RWPE2 (cell line): ENCODE measurements around the gene EFCAB14.
"Not testable (repeated sequence)": the region's sequence is repeated elsewhere in the genome, so short reads cannot be mapped to it uniquely, and the experiment has no call there.

Experiments used
- ATAC-seq: fragments of 200-7000 bp; cut with Tn5 transposase; 3 replicates; pipeline ENCODE4 v1.9.1; 2021; ENCODE audit warnings: low read depth
- DNase-seq: peaks from one replicate; pipeline ENCODE4 v3.0.0-alpha.2; 2020; ENCODE audit warnings: low spot score
- H3K27ac ChIP-seq: fragments of 450-650 bp; 2 replicates; pipeline ENCODE4 v1.5.1; 2017; ENCODE audit warnings: mild to moderate bottlenecking; ENCODE audit not compliant: poor library complexity, severe bottlenecking
- H3K27me3 ChIP-seq: fragments of 250-450 bp; sonication (Bioruptor Pico); 2 replicates; pipeline ENCODE4 v1.5.1; 2021; ENCODE audit warnings: mild to moderate bottlenecking, moderate library complexity; ENCODE audit not compliant: insufficient read depth, poor library complexity, severe bottlenecking
- H3K36me3 ChIP-seq: fragments of 250-450 bp; sonication (Bioruptor Pico); 2 replicates; pipeline ENCODE4 v1.5.1; 2020; ENCODE audit warnings: low read depth, mild to moderate bottlenecking, moderate library complexity
- H3K4me1 ChIP-seq: fragments of 250-450 bp; sonication (Bioruptor Pico); 2 replicates; pipeline ENCODE4 v1.5.1; 2021; ENCODE audit warnings: mild to moderate bottlenecking, moderate library complexity; ENCODE audit not compliant: insufficient read depth, poor library complexity, severe bottlenecking
- H3K4me3 ChIP-seq: fragments of 250-450 bp; sonication (Bioruptor Pico); 2 replicates; pipeline ENCODE4 v1.5.1; 2021; ENCODE audit warnings: mild to moderate bottlenecking, moderate library complexity; ENCODE audit not compliant: severe bottlenecking
- H3K9me3 ChIP-seq: fragments of 250-450 bp; sonication (Bioruptor Pico); 2 replicates; pipeline ENCODE4 v1.5.1; 2021; ENCODE audit warnings: mild to moderate bottlenecking, moderate library complexity; ENCODE audit not compliant: severe bottlenecking
- TF ChIP-seq, protein P1 (sequence below): fragments of 450-650 bp; IDR thresholded peaks from one replicate; pipeline ENCODE4 v1.5.1; 2017; ENCODE audit warnings: mild to moderate bottlenecking, moderate library complexity; ENCODE audit not compliant: poor library complexity, severe bottlenecking

Gene EFCAB14

DNA sequence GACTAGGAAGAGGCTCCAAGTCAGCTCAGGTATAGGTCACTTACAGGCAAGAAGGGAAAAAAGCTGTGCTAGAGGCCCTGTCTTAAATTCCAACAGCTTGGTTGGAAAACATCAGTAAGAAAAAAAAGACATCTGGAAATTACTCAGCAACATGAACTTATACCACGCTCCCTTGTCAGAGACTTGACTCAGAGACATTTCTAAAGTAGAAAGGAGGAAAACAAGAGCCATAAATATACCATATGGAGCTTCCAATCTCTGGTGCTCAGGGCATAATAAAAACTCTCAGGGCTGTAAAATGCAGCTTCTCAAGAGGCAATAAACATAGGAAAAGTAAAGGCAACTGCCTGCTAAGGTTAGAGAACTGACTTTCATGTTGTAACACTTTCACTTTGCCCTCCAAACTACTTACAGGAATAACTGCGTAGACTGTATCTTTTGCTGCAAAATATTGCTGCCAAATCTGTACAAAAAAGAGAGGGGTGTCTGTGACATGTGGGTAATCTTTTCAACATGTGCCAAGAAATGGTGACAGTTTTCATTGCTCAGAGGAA lies 65.4 kb downstream of the EFCAB14 start:
- H3K36me3 ChIP-seq = peaks cover 82% of the 10 kb centered on the region

DNA sequence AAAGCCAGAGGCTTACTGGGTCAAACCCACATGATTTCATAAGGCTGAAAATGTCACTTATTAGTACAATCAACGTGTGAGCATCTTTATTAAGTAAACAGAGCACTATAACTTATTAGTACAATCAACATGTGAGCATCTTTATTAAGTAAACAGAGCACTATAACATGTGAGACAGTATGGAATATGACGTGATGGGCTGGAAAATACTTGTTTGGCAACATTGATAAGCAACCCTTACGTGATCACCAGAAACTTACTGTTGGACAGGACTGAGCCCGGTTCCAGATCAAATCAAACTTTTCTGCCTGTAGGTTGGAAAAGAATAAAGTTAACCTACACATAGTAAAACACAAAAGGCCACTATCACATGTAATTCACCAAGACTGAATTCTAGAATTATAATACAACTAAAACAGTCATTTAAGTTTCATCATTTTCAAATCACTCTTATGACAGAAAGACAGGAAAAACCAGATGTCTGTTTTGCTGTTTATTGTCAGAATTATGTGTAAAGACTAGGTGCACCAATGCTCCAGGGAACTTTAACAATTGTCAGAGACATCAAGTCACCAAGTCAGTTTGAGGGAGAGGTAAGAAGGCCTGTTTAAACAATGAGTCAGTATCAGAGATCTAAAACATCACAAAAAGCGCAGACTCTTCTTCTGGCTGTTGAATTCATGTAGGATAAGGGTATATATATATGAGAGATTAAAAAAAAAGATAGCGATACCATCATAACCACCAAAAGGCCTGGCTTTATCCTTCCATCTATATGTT lies 66.4 kb downstream of the EFCAB14 start:
- H3K27me3 ChIP-seq = no peaks in the 10 kb centered on the region
- TF ChIP-seq, protein P1, sequence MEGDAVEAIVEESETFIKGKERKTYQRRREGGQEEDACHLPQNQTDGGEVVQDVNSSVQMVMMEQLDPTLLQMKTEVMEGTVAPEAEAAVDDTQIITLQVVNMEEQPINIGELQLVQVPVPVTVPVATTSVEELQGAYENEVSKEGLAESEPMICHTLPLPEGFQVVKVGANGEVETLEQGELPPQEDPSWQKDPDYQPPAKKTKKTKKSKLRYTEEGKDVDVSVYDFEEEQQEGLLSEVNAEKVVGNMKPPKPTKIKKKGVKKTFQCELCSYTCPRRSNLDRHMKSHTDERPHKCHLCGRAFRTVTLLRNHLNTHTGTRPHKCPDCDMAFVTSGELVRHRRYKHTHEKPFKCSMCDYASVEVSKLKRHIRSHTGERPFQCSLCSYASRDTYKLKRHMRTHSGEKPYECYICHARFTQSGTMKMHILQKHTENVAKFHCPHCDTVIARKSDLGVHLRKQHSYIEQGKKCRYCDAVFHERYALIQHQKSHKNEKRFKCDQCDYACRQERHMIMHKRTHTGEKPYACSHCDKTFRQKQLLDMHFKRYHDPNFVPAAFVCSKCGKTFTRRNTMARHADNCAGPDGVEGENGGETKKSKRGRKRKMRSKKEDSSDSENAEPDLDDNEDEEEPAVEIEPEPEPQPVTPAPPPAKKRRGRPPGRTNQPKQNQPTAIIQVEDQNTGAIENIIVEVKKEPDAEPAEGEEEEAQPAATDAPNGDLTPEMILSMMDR = no peak
- H3K36me3 ChIP-seq = peaks cover 84% of the 10 kb centered on the region
- ATAC-seq (no peak), DNase-seq (no peak)
- no peak overlapping the region for H3K27ac ChIP-seq
- no peak overlapping the region for H3K4me3 ChIP-seq
- H3K4me1 ChIP-seq = no peaks in the 10 kb centered on the region
- H3K9me3 ChIP-seq = peaks cover 10% of the 10 kb centered on the region

More for the DNA sequence above, 65.4 kb downstream of the EFCAB14 start:
- H3K27ac ChIP-seq = no peak overlapping the region
- no peak overlapping the region for H3K4me3 ChIP-seq
- no peaks in the 10 kb centered on the region for H3K4me1 ChIP-seq
- ATAC-seq (no peak), DNase-seq (no peak)
- no peaks in the 10 kb centered on the region for H3K27me3 ChIP-seq
- peaks cover 10% of the 10 kb centered on the region for H3K9me3 ChIP-seq
- TF ChIP-seq, protein P1 = no peak

DNA sequence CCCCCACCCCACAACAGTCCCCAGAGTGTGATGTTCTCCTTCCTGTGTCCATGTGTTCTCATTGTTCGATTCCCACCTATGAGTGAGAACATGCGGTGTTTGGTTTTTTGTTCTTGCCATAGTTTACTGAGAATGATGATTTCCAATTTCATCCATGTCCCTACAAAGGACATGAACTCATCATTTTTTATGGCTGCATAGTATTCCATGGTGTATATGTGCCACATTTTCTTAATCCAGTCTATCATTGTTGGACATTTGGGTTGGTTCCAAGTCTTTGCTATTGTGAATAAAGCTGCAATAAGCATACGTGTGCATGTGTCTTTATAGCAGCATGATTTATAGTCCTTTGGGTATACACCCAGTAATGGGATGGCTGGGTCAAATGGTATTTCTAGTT lies 67.8 kb downstream of the EFCAB14 start:
- not testable (repeated sequence) for H3K4me3 ChIP-seq, ATAC-seq, DNase-seq, H3K27ac ChIP-seq, H3K27me3 ChIP-seq, H3K4me1 ChIP-seq
- peaks cover 73% of the 10 kb centered on the region for H3K36me3 ChIP-seq
- peaks cover 10% of the 10 kb centered on the region for H3K9me3 ChIP-seq

DNA sequence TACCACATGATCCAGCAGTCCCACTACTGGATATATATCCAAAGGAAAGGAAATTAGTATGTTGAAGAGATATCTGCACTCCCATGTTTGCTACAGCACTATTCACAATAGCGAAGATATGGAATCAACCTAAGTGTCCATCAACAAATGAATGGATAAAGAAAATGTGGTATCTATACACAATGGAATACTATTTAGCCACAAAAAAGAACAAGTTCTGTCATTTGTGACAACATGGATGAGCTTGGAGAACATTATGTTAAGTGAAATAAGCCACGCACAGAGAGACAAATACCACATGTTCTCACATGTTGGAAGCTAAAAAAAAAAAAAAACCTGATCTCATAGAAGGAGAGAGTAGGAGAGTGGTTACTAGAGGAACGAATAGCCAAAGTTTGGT lies 68.4 kb downstream of the EFCAB14 start:
- Histone ChIP-seq H3K4me3 (no peak overlapping the region), H3K27me3 (no peaks in the 10 kb centered on the region), H3K4me1 (no peaks in the 10 kb centered on the region), H3K27ac (no peak overlapping the region), H3K9me3 (peaks cover 10% of the 10 kb centered on the region), H3K36me3 (peaks cover 68% of the 10 kb centered on the region)
- DNase-seq (no peak), ATAC-seq (no peak)
- TF ChIP-seq, protein P1 = no peak

DNA sequence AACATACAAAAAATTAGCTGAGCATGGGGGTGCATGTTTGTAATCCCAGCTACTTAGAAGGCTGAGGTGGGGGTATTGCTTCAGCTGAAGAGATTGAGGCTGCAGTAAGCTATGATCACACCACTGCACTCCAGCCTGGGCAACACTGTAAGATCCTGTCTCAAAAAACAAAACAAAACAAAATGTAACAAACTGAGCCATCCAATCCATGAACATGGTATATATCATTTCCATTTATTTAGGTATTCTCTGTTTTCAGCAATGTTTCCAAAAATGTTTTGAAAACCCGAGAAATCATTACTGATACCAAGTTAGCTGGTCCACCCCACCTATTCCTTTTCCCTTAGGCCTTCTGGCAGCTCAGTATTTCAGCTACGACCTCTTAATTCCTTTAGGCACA lies 69.2 kb downstream of the EFCAB14 start:
- Histone ChIP-seq H3K36me3 (peaks cover 61% of the 10 kb centered on the region), H3K27ac (no peak overlapping the region), H3K9me3 (peaks cover 10% of the 10 kb centered on the region), H3K27me3 (no peaks in the 10 kb centered on the region), H3K4me3 (no peak overlapping the region), H3K4me1 (no peaks in the 10 kb centered on the region)
- TF ChIP-seq, protein P1 = no peak
- ATAC-seq (no peak), DNase-seq (no peak)
